NOMO-1 (cell line): ENCODE data around the gene FHL5.
"Not testable (repeated sequence)": the region's sequence is repeated elsewhere in the genome, so short reads cannot be mapped to it uniquely, and the experiment has no call there.

Source experiments
- DNase-seq, 2 experiments: peaks; one replicate each; lab custom pipeline; 2025; ENCODE audit not compliant: unreplicated experiment in 2 of 2; lab: John Stamatoyannopoulos, UW

FHL5 gene, protein sequence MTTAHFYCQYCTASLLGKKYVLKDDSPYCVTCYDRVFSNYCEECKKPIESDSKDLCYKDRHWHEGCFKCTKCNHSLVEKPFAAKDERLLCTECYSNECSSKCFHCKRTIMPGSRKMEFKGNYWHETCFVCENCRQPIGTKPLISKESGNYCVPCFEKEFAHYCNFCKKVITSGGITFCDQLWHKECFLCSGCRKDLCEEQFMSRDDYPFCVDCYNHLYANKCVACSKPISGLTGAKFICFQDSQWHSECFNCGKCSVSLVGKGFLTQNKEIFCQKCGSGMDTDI

DNA sequence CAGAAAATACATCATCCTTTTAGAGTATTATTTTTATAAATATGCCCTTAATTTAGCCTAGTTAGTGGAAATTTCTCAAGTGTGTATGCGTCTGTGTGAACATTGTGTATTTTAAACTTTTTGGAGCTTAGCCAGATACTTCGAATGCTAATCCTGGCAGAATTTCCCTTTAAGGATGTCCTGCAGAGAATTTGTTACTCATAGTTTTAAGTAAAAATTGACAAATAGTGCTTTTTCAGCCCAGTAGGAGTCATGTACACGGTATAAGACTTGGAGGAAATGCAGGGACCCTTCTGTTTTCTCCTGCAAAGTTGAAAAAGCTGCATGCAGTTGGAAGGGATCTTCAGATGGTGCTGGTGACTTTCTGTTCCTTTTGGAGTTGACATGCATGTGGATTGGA, at the start of gene FHL5:
TSS of gene FHL5 (plus strand) at position 243 of the 400 bp plus-strand sequence. CDS start 40,486 bp downstream, outside the sequence.
- no peak for DNase-seq

DNA sequence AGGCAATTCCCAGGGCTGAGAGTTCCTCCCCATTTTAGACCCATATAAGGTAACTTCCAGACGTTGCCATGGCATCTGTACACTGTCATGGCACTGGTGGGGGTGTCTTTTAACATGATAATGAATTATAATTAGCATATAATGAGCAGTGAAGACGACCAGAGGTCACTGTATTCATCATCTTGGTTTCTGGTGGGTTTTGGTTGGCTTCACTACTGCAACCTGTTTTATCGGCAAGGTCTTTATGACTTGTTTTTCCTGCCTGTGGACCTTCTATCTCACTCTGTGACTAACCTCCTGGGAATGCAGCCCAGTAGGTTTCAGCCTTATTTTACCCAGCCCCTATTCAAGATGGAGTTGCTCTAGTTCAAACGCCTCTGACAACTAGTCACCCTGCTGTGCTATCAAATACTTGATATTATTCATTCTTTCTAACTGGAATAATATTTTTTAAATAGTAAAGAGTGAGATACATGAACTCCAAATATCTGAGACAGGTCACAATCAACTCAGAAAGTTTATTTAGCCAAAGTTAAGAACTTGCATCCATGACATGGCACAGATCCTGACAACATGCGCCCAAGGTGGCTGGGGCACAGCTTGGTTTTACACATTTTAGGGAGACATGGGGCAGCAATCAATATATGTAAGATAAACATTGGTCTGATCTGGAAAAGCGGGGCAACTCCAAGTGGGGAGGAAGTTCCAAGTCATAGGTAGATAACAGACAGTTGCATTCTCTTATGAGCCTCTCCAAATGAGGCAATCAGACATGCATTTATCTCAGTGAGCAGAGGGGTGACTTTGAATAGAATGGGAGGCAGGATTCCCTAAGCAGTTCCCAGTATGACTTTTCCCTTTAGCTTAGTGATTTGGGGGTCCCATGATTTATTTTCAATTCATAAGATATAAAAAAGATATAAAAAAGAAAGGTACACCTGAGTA, 42.5 kb upstream of the FHL5 start:
- no peak for DNase-seq

DNA sequence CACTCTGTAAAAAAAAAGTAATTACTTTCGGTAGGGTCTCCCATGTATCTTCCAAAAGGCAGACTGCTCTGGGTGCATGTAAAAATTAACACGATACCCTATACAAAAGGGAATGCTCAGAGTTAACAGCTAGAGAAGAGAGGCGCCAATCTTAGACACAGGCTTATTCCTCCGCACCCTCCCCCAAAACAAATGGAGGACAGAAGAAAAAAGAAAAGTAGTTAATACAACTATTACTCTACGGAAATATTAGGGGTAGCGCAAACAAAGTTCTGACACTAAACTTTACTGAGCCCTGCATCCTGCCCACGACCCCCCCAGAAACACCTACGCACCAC, 41.7 kb upstream of the FHL5 start:
- DNase-seq = peak in 1 of 2 experiments; percentile 69

DNA sequence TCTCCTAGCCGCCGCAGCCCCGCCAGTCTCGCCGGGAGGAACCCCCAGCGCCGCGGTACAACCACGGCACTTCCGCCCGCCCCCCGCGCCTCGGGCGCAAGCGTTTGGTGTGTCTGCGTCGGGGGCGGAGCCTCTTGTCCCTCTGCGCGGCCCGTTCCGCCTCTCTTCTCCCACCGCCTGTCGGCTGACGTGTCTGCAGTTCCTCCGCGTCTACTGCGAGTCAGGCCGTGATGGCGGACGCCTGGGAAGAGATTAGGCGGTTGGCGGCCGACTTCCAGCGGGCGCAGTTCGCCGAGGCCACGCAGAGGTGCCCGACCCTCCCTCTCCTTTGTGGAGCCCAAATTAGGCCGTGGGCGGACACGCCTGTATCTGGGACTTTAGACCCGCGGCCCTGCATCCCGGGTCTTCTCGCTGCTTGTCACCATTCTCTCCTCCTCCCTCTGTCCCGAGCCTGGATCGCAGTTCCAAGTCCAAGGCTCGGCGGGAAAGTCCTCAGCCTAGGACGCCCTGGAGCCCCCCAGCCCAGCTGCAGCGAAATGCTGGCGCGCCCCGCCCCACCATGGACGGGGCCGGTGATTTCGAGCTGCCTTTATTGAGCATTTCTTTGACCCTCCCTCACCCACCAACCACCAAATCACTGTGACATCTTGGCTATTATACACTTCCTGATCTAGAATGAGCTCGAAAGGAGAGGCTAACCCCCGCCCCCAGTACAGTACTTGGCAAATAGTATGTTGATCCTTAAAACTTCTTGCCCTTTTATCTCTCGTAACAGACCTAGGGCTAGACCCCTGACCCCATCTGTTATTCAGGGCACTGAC, 41.1 kb upstream of the FHL5 start, which contains the start of gene UFL1:
TSS of gene UFL1 (plus strand) at position 163 of the 821 bp plus-strand sequence. CDS start at position 231, 68 bp downstream.
- peak; percentile 89 to 98 for DNase-seq

DNA sequence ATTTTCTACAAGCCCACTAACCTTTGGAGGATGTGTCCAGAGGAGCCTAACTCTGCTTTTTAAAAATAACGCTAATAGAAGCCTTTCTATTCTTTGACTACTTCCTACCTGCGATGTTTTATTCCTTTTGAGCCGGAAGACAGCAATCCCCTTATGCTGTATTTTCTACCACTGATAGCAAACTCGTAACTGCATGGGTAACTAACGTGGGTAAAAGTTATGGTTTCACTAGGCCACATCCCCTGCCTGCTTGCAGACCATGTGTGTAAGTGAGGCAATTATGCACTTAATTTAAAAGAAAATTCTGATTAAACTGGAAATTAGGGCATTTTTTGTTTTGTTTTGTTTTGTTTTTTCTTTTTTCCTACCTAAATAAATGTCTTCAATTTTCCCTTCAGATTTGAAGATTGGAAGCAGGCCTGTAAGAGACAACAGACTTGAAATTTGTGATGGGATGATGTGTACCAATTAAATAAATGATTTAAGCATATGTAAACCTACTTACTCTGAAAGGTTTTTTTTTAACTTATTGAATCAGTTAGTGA, 40.4 kb upstream of the FHL5 start:
- DNase-seq = peak in 1 of 2 experiments; percentile 27

DNA sequence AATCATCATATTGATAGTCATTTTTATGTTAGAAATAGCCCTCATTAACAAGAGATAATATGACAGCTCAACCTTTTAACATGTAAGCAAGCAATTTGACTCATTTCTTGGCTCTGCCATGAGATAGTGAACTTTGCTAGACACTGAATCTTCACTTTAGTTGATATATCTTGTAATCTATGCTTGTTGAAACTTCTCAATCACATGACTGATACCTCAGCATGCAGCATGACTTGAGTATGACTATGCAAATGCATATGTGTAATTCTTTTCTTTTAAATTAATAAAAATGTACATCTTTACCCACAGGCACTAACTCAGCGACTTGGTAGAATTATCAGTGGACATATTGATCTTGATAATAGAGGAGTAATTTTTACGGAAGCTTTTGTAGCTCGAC, 34.7 kb upstream of the FHL5 start:
- no peak for DNase-seq

DNA sequence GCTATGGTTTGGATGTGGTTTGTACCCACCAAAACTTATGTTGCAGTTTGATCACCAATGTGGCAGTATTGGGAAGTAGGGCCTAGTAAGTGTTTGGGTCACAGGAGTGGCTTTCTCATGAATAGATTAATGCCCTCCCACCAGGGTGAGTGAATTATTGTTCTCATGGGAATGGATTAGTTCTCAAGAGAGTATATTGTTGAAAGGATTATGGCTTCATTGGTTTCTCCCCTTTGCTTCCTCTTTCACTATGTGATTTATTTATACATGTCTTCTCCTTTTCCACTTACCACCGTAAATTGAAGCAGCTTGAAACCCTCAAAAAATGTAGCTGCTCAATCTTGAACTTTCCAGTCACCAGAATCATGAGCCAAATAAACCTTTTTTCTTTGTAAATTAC, 30.5 kb upstream of the FHL5 start:
- peak in 1 of 2 experiments; percentile 9 for DNase-seq

DNA sequence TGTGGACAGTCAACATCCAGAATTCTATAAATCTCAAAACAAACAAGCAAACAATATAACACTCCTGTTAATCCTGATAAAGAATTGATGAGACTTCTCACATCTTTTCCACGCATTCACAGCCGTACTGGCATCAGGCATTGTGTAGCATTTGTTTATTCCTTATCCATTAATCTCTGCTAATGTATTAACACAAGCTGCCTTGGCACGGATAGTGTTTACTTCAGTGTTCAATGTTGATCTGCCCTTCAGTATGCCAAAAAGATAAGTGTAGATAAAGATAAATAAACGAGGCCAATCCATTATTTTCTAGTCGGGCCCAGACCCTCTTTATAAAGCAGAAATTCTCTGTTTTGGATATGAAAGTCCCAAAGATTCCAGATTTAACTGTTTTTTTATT, 25.2 kb upstream of the FHL5 start:
- DNase-seq = no peak

DNA sequence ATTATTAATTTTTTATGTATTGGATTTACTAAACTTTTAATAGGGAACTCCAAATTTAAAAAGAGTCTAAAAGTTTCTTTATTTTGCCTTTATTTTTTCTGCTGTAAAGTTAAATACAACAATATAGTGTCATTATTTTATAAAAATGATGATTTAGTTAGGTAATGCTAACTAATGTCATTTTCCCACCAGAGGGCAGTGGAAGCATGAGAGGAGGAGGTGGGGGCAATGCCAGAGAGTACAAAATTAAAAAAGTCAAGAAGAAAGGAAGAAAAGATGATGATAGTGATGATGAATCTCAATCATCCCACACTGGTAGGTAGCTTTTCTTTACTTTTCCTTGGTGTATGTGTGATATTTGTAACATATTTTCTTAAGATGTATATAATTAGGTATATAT, 20.2 kb upstream of the FHL5 start:
- DNase-seq = no peak

DNA sequence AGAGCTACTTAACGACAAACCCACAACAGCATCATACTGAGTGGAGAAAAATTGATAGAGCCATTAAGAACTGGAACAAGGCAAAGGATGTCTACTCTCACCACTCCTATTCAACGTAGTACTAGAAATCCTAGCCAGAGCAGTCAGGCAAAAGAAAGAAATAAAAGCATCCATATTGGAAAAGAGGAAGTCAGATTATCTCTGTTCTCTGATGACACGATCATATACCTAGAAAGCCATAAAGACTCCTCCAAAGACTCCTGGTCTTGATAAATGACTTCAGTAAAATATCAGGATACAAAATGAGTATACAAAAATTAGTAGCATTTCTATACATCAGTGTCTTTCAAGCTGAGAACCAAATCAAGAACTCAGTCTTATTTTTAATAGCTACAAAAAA, 17.0 kb upstream of the FHL5 start:
- no peak for DNase-seq

DNA sequence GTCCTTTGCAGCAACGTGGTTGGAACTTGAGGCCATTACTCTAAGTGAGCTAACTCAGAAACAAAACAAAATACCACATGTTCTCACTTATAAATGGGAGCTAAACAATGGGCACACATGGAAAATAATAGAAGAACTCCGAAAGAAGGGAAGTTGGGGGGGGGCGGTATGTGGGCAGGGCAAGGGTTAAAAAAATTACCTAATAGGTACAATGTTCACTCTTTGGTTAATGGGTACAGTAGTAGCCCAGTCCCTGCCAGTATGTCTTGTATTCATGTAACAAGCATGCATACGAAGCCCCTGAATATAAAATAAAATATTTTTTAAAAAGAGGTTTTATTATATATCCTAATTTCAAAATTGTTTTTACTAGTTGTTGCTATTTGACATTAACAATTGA, 15.3 kb upstream of the FHL5 start:
- no peak for DNase-seq

DNA sequence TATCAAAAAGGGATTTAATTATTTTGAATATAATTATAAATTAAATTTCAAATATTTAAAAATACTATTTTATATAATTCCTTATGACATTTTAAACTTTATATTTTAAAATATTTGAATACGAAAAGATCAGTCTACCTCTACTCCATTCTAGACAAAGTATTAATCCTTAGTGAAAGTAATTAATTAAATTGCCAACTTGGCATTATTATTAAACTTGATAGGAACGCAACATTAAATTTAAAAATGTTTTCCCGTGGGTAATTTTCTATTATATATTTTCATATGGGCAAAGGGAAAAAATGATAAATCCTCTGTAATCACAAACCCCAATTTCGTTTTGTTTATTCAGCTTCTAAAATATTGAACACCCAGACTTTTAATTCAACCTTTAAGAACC, 8.4 kb upstream of the FHL5 start:
- no peak for DNase-seq

DNA sequence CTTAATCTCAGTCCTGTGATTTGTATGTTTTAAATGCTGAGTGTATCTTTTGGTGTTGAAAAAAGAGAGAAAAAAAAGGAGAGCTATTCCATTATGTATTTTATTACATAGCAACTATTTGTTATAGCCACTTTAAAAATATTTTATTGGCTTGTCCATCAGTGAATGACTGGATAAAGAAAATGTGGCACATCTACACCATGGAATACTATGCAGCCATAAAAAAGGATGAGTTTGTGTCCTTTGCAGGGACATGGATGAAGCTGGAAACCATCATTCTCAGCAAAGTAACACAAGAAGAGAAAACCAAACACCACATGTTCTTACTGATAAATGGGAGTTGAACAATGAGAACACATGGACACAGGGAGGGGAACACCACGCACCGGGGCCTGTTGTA, 3.2 kb upstream of the FHL5 start:
- DNase-seq = not testable (repeated sequence)

DNA sequence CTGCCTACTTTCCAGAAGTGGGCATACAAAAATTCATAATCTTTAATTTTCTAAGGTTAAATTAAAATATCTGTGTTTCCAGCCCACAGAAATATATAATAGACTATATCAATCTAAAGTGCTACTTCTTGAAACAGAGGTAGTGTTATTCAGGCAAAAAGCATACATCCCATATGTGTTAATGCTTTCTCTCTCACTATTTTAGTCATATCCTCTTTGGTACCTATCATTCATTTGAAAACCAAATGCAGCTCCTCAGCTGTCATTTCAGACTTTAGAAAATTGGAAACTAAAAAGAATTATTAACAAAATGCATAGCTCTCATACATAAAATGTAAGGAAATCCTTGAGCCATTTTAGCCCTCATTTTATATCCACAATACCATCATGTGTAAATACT, 925 bp downstream of the FHL5 start:
- no peak for DNase-seq

DNA sequence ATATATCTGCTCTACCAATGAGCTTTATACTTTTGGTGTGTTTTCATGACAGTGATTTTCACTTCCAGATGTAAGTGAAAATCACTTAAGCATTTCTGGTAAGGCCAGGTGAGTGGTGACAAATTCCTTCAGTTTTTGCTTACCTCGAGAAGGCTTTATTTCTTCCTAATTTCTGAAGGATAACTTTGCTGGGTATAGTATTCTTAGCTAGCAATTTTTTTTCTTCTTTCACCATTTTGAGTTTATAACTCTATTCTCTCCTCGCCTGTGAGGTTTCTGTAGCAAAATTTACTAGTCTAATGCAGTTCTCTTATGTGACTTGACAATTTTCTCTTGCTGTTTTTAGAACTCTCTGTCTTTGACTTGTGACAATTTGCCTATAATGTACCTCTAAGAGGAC, 7.1 kb downstream of the FHL5 start:
- DNase-seq = no peak

DNA sequence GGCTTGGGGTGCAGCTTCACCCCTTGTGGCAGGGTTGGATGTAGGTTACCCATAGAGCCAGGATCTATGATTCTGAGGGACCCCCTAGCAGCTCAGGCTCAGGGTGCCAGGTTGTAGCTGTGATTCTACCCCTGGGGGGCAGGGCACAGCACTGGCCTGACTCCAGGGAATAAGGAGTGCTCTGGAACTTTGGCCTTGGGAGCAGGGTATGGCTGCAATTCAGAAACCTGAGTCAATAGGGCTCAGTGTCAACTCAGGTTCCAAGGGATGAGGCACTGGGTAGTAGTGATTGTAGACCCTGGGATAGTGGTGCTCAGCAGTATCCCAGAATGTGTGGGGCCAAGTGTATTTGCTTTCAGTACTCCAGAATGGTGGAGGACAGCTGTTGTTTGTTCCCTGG, 8.6 kb downstream of the FHL5 start:
- DNase-seq = no peak

DNA sequence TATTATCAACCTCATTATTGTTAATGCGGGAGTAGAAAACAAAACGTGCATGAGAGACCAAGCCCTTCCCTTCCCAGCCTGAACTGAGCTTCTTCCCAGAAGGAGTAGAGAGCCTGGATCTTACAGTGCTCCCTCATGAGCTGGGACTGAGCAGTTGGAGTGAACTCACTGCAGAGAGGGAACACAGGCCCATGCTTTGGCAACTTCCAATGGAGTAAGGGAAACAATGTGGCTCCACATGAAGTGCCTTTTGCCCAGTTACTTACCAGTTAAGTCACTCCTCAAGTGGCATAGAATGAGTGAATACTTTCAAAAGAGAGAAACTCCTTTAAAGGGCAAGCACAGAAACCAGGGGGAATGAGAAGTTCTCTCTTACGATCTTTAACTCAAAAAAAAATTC, 12.4 kb downstream of the FHL5 start:
- no peak for DNase-seq

DNA sequence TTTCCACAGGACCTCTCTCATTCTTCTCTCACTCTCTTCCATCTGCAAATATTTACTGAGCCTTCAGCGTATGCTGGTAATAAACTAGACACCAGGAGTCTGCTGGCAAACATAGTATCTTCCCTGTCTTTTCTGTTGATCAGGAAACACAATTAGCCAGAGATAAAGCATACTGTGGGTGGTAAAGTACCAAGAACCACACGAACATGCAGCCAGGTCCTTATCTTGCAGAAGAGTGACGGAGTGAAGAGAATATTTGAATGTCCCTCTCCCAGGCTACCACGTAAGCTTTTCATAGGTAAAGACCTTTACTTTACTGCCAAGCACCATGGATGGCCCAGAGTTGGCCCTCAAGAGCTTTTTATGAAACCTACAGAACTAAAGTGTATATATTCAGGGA, 13.3 kb downstream of the FHL5 start:
- DNase-seq = no peak

DNA sequence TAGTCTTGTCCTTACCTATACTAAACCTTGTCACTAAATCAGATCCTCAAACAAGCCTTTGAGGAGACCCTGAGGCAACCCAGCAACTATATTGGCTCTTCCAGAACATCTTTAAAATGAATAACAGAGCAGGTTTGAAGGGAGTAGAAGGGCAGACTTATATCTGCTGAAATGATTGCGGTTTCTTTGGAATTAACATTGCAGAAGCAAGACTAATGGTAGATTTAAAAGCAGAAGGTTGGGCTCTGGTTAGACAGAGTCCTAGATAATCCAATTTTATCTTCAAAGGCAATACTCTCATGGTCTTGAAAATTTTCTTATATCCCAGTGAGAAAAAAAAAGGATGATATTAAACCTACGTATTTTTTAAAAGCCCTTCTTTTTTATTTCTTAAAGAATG, 19.1 kb downstream of the FHL5 start:
- DNase-seq = no peak

DNA sequence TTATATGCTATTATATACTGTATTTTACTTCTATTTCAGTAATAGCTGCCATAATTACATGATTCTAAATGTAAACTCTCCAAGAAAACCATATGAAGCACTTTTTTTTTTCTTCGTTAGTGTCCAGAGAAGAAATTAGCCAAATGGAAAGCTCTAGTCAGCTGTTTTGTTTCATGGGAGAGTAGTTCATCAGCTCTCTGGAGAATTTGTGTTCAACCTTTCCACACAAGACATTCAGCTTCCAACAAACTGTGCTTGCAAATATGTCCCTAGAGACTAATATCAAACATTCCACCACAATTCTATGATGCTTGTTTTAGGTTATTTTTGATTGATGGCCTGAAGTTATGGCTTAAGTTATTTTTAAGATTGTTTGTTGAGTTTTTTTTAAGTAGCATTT, 19.5 kb downstream of the FHL5 start:
- DNase-seq = no peak

DNA sequence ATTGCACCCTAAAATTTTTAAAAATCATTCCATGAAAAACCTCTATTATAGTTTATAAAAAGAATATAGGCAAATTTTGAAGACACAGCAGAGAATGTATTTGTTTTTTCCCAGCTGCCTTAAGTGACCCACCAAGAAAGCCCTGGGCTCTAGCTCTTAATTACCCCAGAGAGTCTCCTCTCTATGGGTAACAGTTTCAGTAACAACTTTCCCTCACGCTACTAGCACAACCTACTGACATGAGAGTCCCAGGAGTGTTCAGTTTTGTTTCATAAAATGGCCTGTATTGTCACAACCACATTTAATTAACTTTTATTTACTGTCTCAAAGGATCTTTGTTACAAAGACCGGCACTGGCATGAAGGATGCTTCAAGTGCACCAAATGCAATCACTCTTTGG, 41.5 kb downstream of the FHL5 start:
- DNase-seq = no peak
